Parathyroid adenoma (tissue), 2 donors: Measurements from ENCODE around the gene EVC.

Experiments
- H2AFZ ChIP-seq: fragments of 300-600 bp; sonication (generic); one replicate; pipeline ENCODE4 v1.7.0; 2017; ENCODE audit warnings: antibody characterized with exemption, mild to moderate bottlenecking
- H3K27ac ChIP-seq: fragments of 300-600 bp; sonication (generic); one replicate; pipeline ENCODE4 v1.7.0; 2017
- H3K27me3 ChIP-seq: fragments of 300-600 bp; sonication (generic); one replicate; pipeline ENCODE4 v1.7.0; 2017; ENCODE audit warnings: low read length; ENCODE audit not compliant: control insufficient read depth, insufficient read depth
- H3K36me3 ChIP-seq: fragments of 300-600 bp; sonication (generic); one replicate; pipeline ENCODE4 v1.7.0; 2017; ENCODE audit warnings: low read length; ENCODE audit not compliant: control insufficient read depth, insufficient read depth
- H3K4me1 ChIP-seq: fragments of 300-600 bp; sonication (generic); one replicate; pipeline ENCODE4 v1.7.0; 2017; ENCODE audit warnings: control low read depth
- H3K4me2 ChIP-seq: fragments of 300-600 bp; sonication (generic); one replicate; pipeline ENCODE4 v1.7.0; 2017; ENCODE audit warnings: low read length
- H3K4me3 ChIP-seq: fragments of 300-600 bp; sonication (generic); one replicate; pipeline ENCODE4 v1.7.0; 2017; ENCODE audit warnings: low read depth, low read length
- H3K79me2 ChIP-seq: fragments of 300-600 bp; sonication (generic); one replicate; pipeline ENCODE4 v1.7.0; 2017; ENCODE audit warnings: control low read depth
- H3K9ac ChIP-seq: fragments of 300-600 bp; sonication (generic); one replicate; pipeline ENCODE4 v1.7.0; 2017; ENCODE audit warnings: mild to moderate bottlenecking
- H3K9me3 ChIP-seq: fragments of 300-600 bp; sonication (generic); one replicate; pipeline ENCODE4 v1.7.0; 2017; ENCODE audit warnings: low read length; ENCODE audit not compliant: control insufficient read depth
- TF ChIP-seq, protein P1 (sequence below): fragments of 300-600 bp; sonication (generic); IDR thresholded peaks from one replicate; pipeline ENCODE4 v1.7.0; 2017; ENCODE audit warnings: antibody characterized with exemption, mild to moderate bottlenecking
- donor health status: primary hyperparathyroidism.

The EVC gene

DNA sequence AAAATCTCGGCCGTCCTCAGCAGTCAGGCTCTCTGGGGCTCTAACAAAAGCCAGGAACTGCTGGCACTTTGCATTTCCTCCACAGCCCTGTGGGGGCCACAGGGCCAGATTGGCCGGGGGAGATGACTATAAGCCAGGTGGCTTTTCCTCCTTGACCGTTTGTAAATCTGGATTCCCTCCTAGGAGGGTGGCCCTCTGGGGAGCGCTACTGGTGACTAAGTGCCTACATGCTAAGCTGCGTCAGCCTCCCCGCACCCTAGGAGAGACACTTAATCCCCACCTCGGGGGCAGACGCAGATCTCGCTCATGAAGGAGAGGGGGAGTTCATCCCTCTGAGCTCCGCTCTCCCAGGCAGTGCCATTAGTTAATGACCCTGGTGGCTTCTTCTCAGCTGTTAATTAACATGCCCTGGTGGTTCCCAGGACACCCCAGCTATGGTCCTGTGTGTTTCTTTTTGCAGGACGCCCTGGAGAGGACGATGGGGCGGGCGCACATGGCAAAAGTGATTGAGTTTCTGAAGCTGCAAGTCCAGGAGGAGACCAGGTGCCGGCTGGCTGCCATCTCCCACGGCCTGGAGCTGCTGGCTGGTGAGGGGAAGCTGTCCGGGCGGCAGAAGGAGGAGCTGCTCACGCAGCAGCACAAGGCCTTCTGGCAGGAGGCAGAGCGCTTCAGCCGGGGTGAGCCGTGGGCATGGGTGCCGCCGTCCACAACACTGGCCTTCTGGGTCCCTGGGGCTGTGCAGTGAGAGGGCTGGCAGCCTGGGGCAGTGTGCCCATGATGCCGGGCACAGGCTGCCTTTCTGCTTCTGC, 41.6 kb downstream of the EVC start:
- Histone ChIP-seq H2AFZ (no peak overlapping the region), H3K9me3 (no peaks in the 10 kb centered on the region), H3K4me3 (no peak overlapping the region), H3K4me2 (no peak overlapping the region), H3K36me3 (no peaks in the 10 kb centered on the region), H3K27ac (no peak overlapping the region), H3K27me3 (no peaks in the 10 kb centered on the region), H3K4me1 (no peaks in the 10 kb centered on the region), H3K9ac (no peak overlapping the region), H3K79me2 (no peaks in the 10 kb centered on the region)
- TF ChIP-seq, protein P1, sequence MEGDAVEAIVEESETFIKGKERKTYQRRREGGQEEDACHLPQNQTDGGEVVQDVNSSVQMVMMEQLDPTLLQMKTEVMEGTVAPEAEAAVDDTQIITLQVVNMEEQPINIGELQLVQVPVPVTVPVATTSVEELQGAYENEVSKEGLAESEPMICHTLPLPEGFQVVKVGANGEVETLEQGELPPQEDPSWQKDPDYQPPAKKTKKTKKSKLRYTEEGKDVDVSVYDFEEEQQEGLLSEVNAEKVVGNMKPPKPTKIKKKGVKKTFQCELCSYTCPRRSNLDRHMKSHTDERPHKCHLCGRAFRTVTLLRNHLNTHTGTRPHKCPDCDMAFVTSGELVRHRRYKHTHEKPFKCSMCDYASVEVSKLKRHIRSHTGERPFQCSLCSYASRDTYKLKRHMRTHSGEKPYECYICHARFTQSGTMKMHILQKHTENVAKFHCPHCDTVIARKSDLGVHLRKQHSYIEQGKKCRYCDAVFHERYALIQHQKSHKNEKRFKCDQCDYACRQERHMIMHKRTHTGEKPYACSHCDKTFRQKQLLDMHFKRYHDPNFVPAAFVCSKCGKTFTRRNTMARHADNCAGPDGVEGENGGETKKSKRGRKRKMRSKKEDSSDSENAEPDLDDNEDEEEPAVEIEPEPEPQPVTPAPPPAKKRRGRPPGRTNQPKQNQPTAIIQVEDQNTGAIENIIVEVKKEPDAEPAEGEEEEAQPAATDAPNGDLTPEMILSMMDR, result no peak

DNA sequence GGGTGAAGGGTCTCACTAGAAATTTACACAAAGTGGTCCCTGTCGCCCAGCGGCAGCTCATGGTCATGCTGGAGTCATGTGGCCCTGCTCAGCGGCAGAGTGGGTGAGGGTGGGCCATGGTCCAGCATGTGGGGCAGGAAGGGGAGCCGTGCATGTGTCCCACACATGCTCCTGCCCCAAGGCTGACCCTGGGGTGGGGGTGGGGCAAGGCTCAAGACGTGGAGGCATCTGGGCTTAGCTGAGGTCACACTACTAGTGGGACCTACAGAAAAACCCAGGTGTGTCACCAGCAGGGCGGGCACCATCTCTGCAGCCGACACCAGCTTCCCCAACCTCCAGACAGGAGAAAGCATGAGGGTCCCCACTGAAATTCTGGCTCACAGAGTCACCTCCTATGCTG, 42.4 kb downstream of the EVC start:
- Histone ChIP-seq H3K27ac (no peak overlapping the region), H3K4me2 (no peak overlapping the region), H3K36me3 (no peaks in the 10 kb centered on the region), H3K4me3 (no peak overlapping the region), H3K9ac (no peak overlapping the region), H3K79me2 (no peaks in the 10 kb centered on the region), H2AFZ (no peak overlapping the region), H3K27me3 (no peaks in the 10 kb centered on the region), H3K9me3 (no peaks in the 10 kb centered on the region), H3K4me1 (no peaks in the 10 kb centered on the region)
- TF ChIP-seq, protein P1, result no peak

DNA sequence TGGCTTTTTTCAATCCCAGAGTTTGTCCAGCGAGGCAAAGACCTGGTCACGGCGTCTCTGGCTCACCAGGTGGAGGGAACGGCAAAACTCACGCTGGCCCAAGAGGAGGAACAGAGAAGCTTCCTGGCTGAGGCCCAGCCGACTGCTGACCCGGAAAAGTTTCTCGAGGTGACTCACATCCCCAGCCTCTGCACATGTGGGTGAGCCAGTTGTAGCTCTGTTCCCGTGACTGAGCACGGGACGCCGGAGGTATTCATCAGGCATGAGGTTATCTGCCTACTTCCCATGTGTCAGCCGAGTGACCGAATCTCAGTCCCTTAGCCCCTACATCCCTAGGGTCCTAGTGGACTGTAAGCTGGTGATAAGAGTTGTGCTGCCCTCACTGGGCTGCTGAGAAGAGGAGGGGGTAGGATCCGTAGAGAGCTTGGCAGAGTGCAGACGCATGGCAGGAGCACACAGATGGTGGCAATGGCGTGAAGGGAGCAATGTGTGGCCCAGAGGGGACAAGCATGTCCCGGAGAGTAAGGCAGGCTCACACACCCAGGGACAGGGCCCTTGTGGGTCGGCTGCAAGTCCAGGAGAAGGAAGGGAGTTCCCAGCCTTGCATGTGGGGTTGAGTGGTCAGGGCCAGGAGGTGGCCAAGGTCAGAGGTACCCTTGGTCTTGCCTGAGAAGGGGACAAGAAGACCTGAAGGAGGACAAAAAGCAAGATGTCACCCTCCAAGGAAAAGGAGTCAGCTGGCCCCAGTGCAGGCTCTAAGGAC, 42.9 kb downstream of the EVC start:
- Histone ChIP-seq H3K27ac (no peak overlapping the region), H3K4me1 (no peaks in the 10 kb centered on the region), H3K4me3 (no peak overlapping the region), H3K36me3 (no peaks in the 10 kb centered on the region), H3K9me3 (no peaks in the 10 kb centered on the region), H3K4me2 (no peak overlapping the region), H3K79me2 (no peaks in the 10 kb centered on the region), H3K27me3 (no peaks in the 10 kb centered on the region), H3K9ac (no peak overlapping the region), H2AFZ (no peak overlapping the region)
- TF ChIP-seq, protein P1, result no peak

DNA sequence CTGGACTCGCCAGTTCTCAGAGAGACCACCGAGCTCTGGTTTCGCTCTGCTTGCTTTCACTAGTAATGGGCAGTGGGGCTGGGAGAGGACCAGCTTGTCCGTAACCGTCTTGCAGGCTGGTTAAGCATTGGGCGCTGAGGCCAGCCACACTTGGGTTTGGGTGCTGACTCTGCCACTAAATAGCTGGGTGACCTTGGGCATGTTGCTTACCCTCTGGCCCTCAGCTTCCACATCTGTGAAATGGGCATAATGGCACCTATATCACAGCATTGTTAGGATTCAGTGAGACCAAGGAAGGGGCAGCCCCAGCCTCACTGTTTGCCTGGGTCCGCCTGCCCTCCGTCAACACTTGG, 43.5 kb downstream of the EVC start:
- Histone ChIP-seq H3K9me3 (no peaks in the 10 kb centered on the region), H3K36me3 (no peaks in the 10 kb centered on the region), H3K27ac (no peak overlapping the region), H3K9ac (no peak overlapping the region), H3K4me1 (no peaks in the 10 kb centered on the region), H3K4me2 (no peak overlapping the region), H3K27me3 (no peaks in the 10 kb centered on the region), H2AFZ (no peak overlapping the region), H3K4me3 (no peak overlapping the region), H3K79me2 (no peaks in the 10 kb centered on the region)
- TF ChIP-seq, protein P1, result no peak
